RKO (cell line): Measurements from ENCODE around the gene SNF8.

Experiments
- DNase-seq: peaks from one replicate; pipeline ENCODE4 v3.0.0-alpha.2; 2016; ENCODE audit warnings: low spot score

SNF8 gene

GRCh38 chr17:48928876-48929811 is 15.5 kb downstream of the SNF8 start:
- no peak for DNase-seq

- DNase-seq = no peak
These were observed 16.5 kb downstream of the SNF8 start for GRCh38 chr17:48927978-48928745.

GRCh38 chr17:48925991-48926342 is 18.7 kb downstream of the SNF8 start:
- no peak for DNase-seq

- no peak for DNase-seq
These were observed 19.2 kb downstream of the SNF8 start for GRCh38 chr17:48925251-48925990.

- DNase-seq = no peak
These were observed 29.0 kb downstream of the SNF8 start for GRCh38 chr17:48915459-48916282.

GRCh38 chr17:48912476-48912875 is 32.2 kb downstream of the SNF8 start:
- no peak for DNase-seq

- no peak for DNase-seq
These were observed 34.3 kb downstream of the SNF8 start for GRCh38 chr17:48910370-48910769.

- DNase-seq = no peak
These were observed 34.9 kb downstream of the SNF8 start for GRCh38 chr17:48909783-48910182.

- peak; percentile 81 for DNase-seq
These were observed 35.7 kb downstream of the SNF8 start for GRCh38 chr17:48908853-48909394.

GRCh38 chr17:48908047-48908843 is 36.4 kb downstream of the SNF8 start, which contains the start of gene UBE2Z:
UBE2Z (plus strand) TSS chr17:48908407; CDS start chr17:48908504, 97 bp downstream.
- peak; percentile 94 for DNase-seq

- peak; percentile 72 for DNase-seq
These were observed 37.0 kb downstream of the SNF8 start for GRCh38 chr17:48907713-48908046.

- no peak for DNase-seq
These were observed 38.6 kb downstream of the SNF8 start for GRCh38 chr17:48905987-48906515.

GRCh38 chr17:48904428-48904827 is 40.2 kb downstream of the SNF8 start:
- no peak for DNase-seq

GRCh38 chr17:48903401-48903800 is 41.2 kb downstream of the SNF8 start:
- DNase-seq = no peak

GRCh38 chr17:48901241-48901640 is 43.4 kb downstream of the SNF8 start:
- DNase-seq = no peak

- no peak for DNase-seq
These were observed 49.8 kb downstream of the SNF8 start for GRCh38 chr17:48894886-48895285.

- DNase-seq = no peak
These were observed 50.8 kb downstream of the SNF8 start for GRCh38 chr17:48893646-48894508.

GRCh38 chr17:48892940-48893645 is 51.5 kb downstream of the SNF8 start:
- DNase-seq = no peak

- DNase-seq = no peak
These were observed 54.6 kb downstream of the SNF8 start for GRCh38 chr17:48890086-48890485.
